NCI-H345 treated with DMSO at 0.1 percent for 48 hours (cell line): ENCODE measurements around the gene BPIFB3.
"Not testable (repeated sequence)": the region's sequence is repeated elsewhere in the genome, so short reads cannot be mapped to it uniquely, and the experiment has no call there.

Source experiments
- DNase-seq: peaks from one replicate; lab custom pipeline; 2025; ENCODE audit not compliant: unreplicated experiment; lab: John Stamatoyannopoulos, UW

BPIFB3 gene

DNA sequence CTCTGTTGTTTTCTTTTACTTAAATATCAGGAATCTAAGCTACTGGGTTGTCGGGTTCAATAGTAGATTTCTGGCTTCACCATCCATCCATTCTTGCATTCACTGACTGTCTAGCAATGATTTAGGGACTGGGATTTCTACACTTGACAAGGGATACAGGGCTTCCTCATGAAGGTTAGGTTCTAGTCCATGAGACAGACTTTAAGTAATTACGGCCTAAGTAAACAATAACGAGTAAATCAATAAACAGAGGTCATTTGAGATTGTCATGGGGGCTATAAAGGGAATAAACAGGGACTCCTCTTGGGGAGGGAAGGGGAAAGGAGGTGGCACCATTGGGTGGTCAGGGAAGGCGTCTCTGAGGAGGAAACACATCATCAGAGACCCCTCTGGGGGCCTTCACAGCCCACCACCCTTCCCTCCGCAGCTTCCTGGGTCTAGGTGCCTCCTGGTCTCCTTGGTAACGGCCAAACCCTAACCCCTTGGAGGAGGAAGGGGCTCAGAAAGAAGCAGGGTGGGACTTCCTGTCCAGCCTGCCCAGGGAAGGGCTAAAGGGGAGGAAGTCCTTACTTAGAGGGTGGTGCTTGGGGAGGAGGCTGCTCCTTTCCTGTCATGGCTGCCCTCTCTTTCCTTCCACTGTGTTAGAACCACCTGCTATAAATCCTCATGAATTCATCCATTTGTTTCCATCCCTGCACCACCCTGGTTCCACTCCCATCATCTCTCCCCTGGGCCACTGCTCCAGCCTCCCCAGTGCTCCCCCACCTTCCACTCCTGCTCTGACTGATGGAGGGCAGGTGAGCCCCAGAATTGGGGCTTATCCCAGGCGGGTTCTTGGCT, 59.1 kb downstream of the BPIFB3 start:
- no peak for DNase-seq

DNA sequence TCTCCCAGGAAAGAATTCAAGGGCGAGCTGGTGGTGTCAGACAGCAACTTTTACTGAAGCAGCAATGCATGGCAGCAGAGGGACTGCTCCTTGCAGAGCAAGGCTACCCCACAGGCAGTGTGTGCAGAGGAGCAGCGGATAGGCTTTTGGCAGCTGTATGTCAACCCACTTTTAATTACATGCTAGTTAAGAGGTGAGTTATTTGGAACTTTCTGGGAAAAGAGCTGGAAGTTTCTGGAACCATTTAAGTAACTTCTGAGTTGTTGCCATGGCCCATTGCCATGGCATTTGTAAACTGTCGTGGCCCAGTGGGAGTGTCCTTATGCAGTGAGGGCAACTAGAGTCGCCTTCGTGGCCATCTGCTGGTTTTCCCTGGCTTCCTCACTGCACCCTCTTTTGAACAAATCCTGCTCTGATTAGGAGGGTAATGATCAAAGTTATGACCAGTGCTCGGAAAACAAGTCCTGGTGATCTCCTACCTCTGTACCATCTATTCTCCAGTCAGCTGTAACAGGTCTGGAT, 59.7 kb downstream of the BPIFB3 start:
- DNase-seq, result no peak

DNA sequence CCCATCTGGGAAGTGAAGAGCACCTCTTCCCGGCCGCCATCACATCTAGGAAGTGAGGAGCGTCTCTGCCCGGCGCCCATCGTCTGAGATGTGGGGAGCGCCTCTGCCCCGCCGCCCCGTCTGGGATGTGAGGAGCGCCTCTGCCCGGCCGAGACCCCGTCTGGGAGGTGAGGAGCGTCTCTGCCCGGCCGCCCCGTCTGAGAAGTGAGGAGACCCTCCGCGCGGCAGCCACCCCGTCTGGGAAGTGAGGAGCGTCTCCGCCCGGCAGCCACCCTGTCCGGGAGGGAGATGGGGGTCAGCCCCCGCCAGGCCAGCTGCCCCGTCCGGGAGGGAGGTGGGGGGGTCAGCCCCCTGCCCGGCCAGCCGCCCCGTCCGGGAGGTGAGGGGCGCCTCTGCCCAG, 61.8 kb downstream of the BPIFB3 start:
- not testable (repeated sequence) for DNase-seq

DNA sequence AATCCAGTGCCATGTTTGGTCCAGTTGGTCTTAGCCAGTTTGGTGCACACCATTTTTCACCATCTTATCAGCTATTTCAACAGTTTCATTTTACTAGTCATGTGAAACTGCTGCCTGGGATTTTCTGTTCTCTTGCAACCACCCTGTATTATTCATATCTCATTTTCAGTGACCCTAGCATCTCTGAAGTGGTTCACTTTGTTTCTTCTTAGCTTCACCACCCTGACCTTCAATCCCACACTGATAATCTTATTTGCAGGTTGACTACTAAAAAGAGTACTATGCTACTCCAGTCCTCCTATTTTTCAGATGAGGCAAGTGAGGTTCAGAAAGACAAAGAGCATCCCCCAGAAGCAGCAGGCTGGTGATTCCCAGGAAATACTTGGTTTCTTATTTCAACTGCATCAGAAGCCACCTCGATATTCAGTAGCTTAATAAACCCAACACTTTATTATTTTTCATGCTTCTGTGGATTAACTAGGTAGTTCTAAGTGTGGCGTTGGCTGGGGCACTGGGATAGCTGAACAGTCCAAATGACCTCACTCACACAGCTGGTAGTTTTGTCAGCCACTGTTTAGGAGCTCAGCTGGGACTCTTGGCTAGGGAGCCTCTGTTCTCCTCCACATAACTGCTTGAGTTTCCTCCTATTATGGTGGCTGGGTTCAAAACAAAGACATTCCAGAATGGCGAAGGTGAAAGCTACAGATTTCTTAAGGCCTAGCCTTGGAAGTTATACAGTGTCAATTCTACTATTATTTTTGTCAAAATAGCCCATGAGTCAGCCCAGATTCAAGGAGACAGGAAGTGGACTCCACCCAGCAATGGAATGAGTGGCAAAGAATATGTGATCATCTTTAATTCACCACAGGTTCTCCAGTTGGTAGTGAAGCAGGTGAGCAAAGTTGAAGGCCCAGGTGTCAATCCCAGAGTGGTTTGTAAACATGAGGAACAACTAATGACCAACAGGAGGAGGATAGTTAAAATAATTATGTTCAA, 66.3 kb downstream of the BPIFB3 start:
- DNase-seq, result no peak

DNA sequence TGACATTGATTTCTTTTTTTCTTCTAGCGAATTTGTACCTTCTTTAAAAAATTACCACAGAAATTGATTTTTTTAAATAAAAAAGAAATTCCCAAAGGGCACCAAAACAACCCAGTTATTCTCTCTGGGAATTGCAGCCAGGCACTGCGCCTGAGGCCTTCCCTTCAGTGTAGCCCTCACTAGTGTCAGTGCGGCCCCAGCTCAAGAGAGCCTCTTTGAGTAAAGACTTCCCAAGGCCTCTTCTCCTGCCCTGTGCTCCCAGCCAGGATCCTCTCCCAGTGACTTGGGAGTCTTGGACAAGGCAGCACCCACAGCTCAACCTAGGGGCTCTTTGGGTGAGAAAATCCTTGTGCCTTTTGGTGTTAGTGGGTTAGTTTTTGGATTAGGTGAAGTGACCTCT, 67.2 kb downstream of the BPIFB3 start:
- DNase-seq, result no peak

DNA sequence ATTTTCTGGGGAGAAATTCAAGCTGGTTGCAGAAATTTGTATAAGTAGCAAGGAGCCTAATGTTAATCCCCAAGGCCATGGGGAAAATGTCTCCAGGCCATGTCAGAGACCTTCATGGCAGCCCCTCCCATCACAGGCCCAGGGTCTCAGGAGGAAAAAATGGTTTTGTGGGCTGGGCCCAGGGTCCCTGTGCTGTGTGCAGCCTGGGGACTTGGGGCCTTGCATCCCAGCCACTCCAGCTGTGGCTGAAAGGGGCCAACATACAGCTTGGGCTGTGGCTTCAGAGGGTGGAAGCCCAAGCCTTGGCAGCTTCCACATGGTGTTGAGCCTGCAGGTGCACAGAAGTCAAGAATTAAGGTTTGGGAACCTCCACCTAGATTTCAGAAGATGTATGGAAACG, 68.6 kb downstream of the BPIFB3 start:
- not testable (repeated sequence) for DNase-seq
